GM10847 (cell line): ENCODE measurements around the gene NMUR1.

Experiments
- POLR2A ChIP-seq: IDR thresholded peaks from 2 replicates; pipeline ENCODE4 v1.6.1; 2011; ENCODE audit not compliant: insufficient read length; ENCODE audit errors: extremely low read depth

Gene NMUR1

GRCh38 chr2:231533086-231533776 is 3.0 kb upstream of the NMUR1 start:
- no peak for TF ChIP-seq POLR2A

- no peak for TF ChIP-seq POLR2A
Measured at GRCh38 chr2:231532756-231533035, 2.5 kb upstream of the NMUR1 start.

DNA sequence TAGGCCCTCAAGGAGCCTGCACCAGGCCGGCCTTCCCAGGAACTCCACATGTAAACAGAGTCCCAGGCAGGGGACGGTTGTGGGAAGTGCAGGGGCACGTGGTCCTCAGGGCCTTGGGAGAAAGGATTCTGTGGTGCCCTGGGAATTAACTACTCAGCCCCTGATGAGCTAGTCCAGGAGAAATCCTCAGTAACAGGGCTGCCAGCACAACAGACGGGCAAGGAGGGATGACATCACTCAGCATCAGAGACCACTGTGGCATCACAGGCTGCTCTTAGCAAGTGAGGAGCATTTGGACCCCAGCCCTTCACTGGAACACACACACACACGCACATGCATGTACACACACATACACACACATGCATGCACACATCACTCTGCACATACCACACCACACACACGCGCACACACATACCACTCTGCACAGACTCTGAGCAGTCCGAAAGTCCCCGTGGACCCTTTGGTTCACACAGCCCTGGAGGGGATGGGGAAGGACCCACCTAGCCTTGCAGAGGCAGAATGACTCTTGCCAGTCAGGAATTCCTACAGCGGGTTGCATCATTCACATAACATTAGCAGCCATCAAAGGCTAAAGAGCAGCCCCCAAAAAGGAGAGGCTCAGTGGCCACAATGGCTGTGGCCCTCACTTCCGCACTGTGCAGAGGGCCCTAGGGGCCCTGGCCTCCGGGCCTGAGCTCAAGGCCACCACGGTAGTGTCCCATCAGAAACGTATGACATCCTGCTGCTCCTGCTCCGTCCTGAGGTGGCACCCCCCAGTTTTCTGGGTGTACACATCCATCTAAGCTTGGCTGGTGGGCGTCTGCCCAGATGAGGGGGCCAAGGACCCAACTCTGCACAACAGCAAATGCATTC is 1.9 kb upstream of the NMUR1 start:
- no peak for TF ChIP-seq POLR2A

GRCh38 chr2:231531466-231531865 is 1.2 kb upstream of the NMUR1 start:
- no peak for TF ChIP-seq POLR2A

DNA sequence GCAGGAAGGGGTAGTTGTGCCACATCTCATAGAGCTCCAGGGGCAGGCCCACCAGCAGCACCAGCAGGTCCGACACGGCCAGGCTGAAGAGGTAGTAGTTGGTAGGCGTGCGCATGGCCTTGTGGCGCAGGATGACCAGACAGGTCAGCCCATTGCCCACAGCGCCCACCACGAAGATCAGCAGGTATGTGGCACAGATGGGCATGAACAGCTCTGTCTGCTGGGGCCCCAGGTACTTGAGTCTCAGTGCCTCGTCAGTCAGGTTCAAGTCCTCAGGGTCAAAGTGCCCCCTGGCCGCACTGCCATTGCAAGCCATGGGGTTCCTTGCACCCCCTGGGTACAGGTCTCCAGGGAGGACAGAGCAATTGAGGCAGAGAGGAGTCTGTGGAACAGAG is 1.6 kb downstream of the NMUR1 start:
- TF ChIP-seq POLR2A: no peak

- TF ChIP-seq POLR2A: no peak
Measured at GRCh38 chr2:231527955-231528635, 2.1 kb downstream of the NMUR1 start.

- TF ChIP-seq POLR2A: no peak
Measured at GRCh38 chr2:231527091-231527395, 3.2 kb downstream of the NMUR1 start.

- TF ChIP-seq POLR2A: no peak
Measured at GRCh38 chr2:231526341-231527090, 3.7 kb downstream of the NMUR1 start.

- TF ChIP-seq POLR2A: no peak
Measured at GRCh38 chr2:231525248-231526163, 4.7 kb downstream of the NMUR1 start.

DNA sequence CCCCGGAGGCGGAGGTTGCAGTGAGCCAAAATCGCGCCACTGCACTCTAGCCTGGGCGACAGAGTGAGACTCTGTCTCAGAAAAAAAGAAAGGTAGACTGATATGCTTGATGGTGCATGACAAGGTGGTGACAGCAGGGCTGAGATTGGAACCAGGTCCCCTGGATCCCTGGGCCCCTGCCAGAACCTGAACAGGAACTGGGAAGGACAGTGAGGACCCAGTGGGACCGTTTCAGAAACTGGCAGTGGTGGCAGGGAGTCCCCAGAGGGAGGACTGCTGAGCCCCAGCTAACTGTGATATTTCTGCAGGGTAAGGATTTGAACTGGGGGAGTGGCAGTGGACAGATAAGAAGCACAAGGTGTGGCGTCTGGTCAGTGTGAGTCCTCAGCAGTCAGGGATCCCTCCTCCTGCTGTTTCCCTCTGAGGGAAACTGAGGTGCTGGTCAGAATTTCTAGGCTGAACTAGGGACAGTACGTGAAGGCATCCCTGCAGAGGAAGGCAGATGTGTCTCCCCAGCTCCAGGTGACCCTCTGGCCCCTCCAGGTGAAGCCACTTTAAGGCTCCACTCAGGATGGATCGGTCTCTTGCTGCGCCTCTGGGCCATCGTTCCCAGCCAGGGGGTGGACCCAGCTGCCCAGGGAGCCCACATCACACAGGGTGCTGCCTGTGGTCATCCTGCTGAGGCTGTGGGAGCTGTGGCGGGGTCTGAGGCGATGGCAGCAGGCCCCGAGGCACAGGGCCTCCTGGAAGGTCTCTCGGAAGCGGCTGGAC is 5.6 kb downstream of the NMUR1 start:
- TF ChIP-seq POLR2A: no peak

DNA sequence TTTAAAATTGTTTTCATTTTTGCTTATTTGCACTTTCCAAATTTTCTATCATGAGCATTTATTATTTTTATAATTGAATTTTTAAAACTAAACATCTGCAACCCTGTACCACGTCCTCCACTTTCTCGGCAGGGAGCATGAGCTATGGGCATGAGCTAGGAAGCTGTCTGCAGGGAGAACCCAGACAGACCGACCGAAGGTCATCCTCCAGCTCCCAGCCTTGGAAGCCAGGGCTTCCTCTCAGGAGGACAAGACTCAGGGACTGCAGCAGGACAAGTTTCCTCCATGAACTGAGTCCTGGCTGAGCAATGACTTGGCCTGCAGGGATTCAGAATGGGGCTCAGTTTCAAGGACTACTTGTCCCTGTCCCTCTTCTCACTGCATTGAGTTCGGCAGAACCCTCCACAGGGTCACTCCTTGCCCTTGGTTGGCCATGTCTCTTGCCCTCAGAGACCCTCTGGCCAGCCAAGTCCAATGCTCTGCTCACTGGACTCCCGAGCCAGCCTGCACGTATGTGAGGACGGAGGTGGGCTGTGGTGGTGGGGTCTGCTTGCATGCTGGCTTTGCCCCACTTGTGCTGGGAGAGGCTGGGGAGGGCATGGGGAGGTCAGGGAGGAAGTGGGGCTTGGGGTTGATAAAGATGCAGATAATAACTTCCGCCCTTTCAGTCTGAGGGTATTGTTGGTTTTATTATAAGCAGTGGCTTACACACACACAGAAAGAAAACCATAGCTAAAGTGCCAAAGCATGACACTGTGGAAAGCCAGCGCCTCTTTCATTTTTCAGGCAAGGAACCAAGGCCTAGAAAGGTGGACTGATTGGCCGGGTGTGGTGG is 6.6 kb downstream of the NMUR1 start:
- TF ChIP-seq POLR2A: no peak

DNA sequence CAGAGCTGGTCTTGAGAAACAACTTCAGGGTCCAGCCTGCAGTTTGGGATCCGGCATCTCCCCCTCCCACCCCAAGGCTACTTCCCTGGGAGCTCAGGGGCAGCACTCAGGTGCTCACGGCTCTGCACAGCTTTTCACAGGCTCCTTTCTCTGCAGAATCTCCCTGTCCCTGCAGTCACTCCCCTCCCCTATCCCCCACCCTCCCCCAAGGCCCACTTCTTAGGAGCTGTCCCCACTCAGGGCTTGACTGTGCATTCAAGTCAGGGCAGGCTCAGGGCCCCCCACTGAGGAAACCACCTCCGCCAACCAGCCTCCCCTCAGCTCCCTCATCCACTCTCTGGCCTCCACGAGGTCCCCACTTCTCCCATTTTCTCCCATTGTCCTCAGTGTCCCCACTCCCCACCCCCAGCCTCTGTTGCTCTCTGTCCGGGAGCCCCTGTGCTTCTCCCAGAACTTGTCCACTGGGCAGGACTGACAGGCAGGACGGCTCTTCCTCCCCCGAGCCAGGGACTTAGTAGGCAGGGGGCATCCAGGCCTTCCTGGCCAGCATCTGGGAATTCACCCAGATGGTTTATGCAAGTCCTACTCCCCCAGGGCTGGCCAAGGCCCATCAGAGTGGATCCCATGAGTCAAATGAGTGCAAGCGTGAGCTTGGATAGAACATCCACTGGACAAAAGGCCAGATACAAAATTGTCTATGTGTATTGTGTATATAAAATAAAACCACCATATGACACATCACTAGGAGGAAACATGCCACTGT is 7.6 kb downstream of the NMUR1 start:
- no peak for TF ChIP-seq POLR2A
